SK-N-SH treated with all-trans-retinoic acid at 6 μM for 48 hours (cell line): Measurements from ENCODE around the gene BZW1.

Source experiments
- ATAC-seq: fragments of 200-7000 bp; cut with Tn5 transposase; 3 replicates; pipeline ENCODE4 v1.9.1; 2020; ENCODE audit warnings: mild to moderate bottlenecking, moderate library complexity
- ARNTL ChIP-seq: fragments of 450-650 bp; formaldehyde crosslinking; IDR thresholded peaks from 2 replicates; pipeline ENCODE4 v1.5.0; 2020; ENCODE audit warnings: low read depth, mild to moderate bottlenecking, moderate library complexity, borderline replicate concordance
- BACH2 ChIP-seq: fragments of 250-450 bp; sonication (Bioruptor Pico); IDR thresholded peaks from 2 replicates; pipeline ENCODE4 v1.9.0; 2021; ENCODE audit warnings: mild to moderate bottlenecking, borderline replicate concordance
- CREB5 ChIP-seq: fragments of 250-450 bp; sonication (Bioruptor Pico); IDR thresholded peaks from 2 replicates; pipeline ENCODE4 v1.5.1; 2020; ENCODE audit warnings: low read depth, mild to moderate bottlenecking, moderate library complexity
- CSDC2 ChIP-seq: fragments of 250-450 bp; sonication (Bioruptor Pico); IDR thresholded peaks from 2 replicates; pipeline ENCODE4 v1.5.0; 2020; ENCODE audit warnings: mild to moderate bottlenecking, moderate library complexity
- CSRNP3 ChIP-seq: fragments of 250-450 bp; sonication (Bioruptor Pico); IDR thresholded peaks from 2 replicates; pipeline ENCODE4 v1.5.1; 2021; ENCODE audit warnings: mild to moderate bottlenecking, moderate library complexity
- ESRRG ChIP-seq: fragments of 250-450 bp; sonication (Bioruptor Pico); IDR thresholded peaks from 2 replicates; pipeline ENCODE4 v1.6.1; 2021; ENCODE audit warnings: mild to moderate bottlenecking
- GLIS3 ChIP-seq: fragments of 250-450 bp; sonication (Bioruptor Pico); IDR thresholded peaks from 2 replicates; pipeline ENCODE4 v1.5.0; 2020; ENCODE audit warnings: mild to moderate bottlenecking, moderate library complexity
- ISL1 ChIP-seq: fragments of 250-450 bp; sonication (Bioruptor Pico); IDR thresholded peaks from 2 replicates; pipeline ENCODE4 v2.1.2; 2022; ENCODE audit warnings: mild to moderate bottlenecking, moderate library complexity
- PATZ1 ChIP-seq: fragments of 250-450 bp; sonication (Bioruptor Pico); IDR thresholded peaks from 2 replicates; pipeline ENCODE4 v1.8.0; 2020; ENCODE audit warnings: mild to moderate bottlenecking, moderate library complexity, borderline replicate concordance
- POU6F1 ChIP-seq: fragments of 250-450 bp; sonication (Bioruptor Pico); IDR thresholded peaks from 2 replicates; pipeline ENCODE4 v1.8.0; 2021; ENCODE audit warnings: low read depth, mild to moderate bottlenecking, moderate library complexity, borderline replicate concordance
- PPARA ChIP-seq: fragments of 250-450 bp; sonication (Bioruptor Pico); IDR thresholded peaks from 2 replicates; pipeline ENCODE4 v1.5.0; 2020; ENCODE audit warnings: mild to moderate bottlenecking, borderline replicate concordance
- RARB ChIP-seq: fragments of 250-450 bp; sonication (Bioruptor Pico); IDR thresholded peaks from 2 replicates; pipeline ENCODE4 v1.8.0; 2021; ENCODE audit warnings: mild to moderate bottlenecking, moderate library complexity
- SNAI2 ChIP-seq: fragments of 250-450 bp; sonication (Bioruptor Pico); IDR thresholded peaks from 2 replicates; pipeline ENCODE4 v1.5.0; 2020; ENCODE audit warnings: mild to moderate bottlenecking, moderate library complexity
- TCF4 ChIP-seq: fragments of 250-450 bp; sonication (Bioruptor Pico); IDR thresholded peaks from 2 replicates; pipeline ENCODE4 v1.8.0; 2021; ENCODE audit warnings: mild to moderate bottlenecking, moderate library complexity, borderline replicate concordance
- TOX ChIP-seq: fragments of 250-450 bp; sonication (Bioruptor Pico); IDR thresholded peaks from 2 replicates; pipeline ENCODE4 v1.8.0; 2021; ENCODE audit warnings: mild to moderate bottlenecking, moderate library complexity, borderline replicate concordance
- TSHZ2 ChIP-seq: fragments of 250-450 bp; sonication (Bioruptor Pico); IDR thresholded peaks from 2 replicates; pipeline ENCODE4 v1.5.0; 2020; ENCODE audit warnings: mild to moderate bottlenecking, moderate library complexity
- ZC3H10 ChIP-seq: fragments of 250-450 bp; sonication (Bioruptor Pico); IDR thresholded peaks from 2 replicates; pipeline ENCODE4 v1.5.1; 2021; ENCODE audit warnings: mild to moderate bottlenecking, moderate library complexity
- ZFP3 ChIP-seq: fragments of 250-450 bp; sonication (Bioruptor Pico); IDR thresholded peaks from 2 replicates; pipeline ENCODE4 v1.5.0; 2020; ENCODE audit warnings: mild to moderate bottlenecking, moderate library complexity
- ZFP30 ChIP-seq: fragments of 450-650 bp; formaldehyde crosslinking; IDR thresholded peaks from 2 replicates; pipeline ENCODE4 v1.5.0; 2022; ENCODE audit warnings: mild to moderate bottlenecking, moderate library complexity
- ZNF565 ChIP-seq: fragments of 450-650 bp; formaldehyde crosslinking; conservative IDR thresholded peaks from 2 replicates; pipeline ENCODE4 v1.5.0; 2020; ENCODE audit warnings: low read depth, mild to moderate bottlenecking, moderate library complexity
- ZNF70 ChIP-seq: fragments of 450-650 bp; formaldehyde crosslinking; IDR thresholded peaks from 2 replicates; pipeline ENCODE4 v1.5.0; 2020; ENCODE audit warnings: mild to moderate bottlenecking, moderate library complexity
- ZNF8 ChIP-seq: fragments of 450-650 bp; formaldehyde crosslinking; IDR thresholded peaks from 2 replicates; pipeline ENCODE4 v1.5.0; 2020; ENCODE audit warnings: mild to moderate bottlenecking, moderate library complexity

BZW1 gene

DNA sequence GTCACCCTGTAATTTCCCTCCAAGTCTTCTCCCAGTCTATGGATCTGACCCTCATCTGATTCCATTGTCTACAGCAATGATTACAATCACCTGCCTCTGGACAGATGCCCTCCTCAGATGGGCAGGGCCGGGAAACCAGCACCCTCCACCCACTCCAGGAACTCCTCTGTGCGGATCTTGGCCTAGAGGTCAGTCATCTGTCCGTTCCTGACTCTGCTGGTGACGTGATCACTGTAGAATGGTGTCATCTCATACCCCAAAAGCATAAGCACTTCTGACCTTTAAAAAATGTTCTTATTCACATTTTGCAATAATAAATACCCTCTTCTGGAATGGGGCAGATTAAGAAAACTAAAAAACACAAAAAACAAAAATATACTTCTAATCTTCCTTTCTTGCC lies 29.5 kb upstream of the BZW1 start:
- TF ChIP-seq ARNTL (CRISPR knock-in tag) (no peak), PATZ1 (CRISPR knock-in tag) (no peak), ZNF8 (CRISPR knock-in tag) (no peak), POU6F1 (CRISPR knock-in tag) (no peak), ESRRG (no peak), GLIS3 (CRISPR knock-in tag) (no peak), ZNF565 (CRISPR knock-in tag) (no peak), ZFP30 (no peak), TOX (CRISPR knock-in tag) (no peak)
- no peak for ATAC-seq

DNA sequence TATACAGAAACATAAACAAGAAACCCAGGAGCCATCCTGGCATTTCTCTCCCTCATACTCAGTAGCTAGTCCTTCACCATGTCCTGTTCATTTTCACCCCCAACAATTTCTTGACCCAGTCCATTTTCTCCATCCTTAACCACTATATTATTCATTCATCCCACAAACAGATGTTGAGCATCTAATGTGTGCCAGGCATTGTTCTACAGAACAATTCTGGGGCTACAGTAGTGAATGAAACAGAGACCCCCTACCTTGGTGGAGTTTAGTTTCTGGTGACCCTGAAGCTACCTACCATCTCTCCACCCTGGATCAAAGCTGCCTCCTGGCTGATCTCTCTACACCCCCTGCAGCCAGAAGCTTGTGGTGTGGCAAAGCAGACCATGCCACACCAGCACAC lies 27.5 kb upstream of the BZW1 start:
- ATAC-seq, result no peak
- no peak for TF ChIP-seq TOX (CRISPR knock-in tag)
- no peak for TF ChIP-seq ZNF565 (CRISPR knock-in tag)
- no peak for TF ChIP-seq RARB (CRISPR knock-in tag)
- no peak for TF ChIP-seq ZC3H10
- no peak for TF ChIP-seq PATZ1 (CRISPR knock-in tag)
- no peak for TF ChIP-seq ZFP3 (CRISPR knock-in tag)

DNA sequence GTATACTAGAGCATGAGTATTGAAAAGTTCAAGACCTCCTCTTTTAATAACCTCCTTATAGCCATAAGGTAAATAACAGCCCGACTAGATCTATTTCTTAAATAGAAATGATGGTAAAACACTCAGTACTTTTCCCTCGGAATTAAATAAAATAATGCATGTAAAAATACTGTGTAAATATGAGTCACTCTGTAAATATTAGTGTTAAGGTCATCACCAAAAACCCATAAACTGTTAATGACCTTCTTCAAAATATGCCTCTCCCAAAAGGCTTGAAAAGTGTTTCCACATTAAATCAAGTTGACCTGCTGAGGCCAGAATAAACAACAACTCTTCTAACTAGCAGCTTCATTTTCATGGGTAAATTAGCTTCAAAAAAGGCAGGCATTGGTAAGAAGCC lies 25.3 kb upstream of the BZW1 start:
- TF ChIP-seq POU6F1 (CRISPR knock-in tag), result no peak
- no peak for TF ChIP-seq ISL1 (CRISPR knock-in tag)
- TF ChIP-seq CSRNP3 (CRISPR knock-in tag), result no peak
- no peak for TF ChIP-seq CREB5 (CRISPR knock-in tag)
- TF ChIP-seq BACH2 (CRISPR knock-in tag), result no peak
- no peak for TF ChIP-seq ZFP30
- no peak for TF ChIP-seq ZNF565 (CRISPR knock-in tag)
- TF ChIP-seq GLIS3 (CRISPR knock-in tag), result no peak
- TF ChIP-seq TOX (CRISPR knock-in tag), result no peak
- no peak for TF ChIP-seq ZNF70 (CRISPR knock-in tag)
- TF ChIP-seq TCF4, result no peak
- no peak for TF ChIP-seq CSDC2 (CRISPR knock-in tag)
- no peak for TF ChIP-seq ZC3H10
- TF ChIP-seq ESRRG, result no peak
- TF ChIP-seq ZNF8 (CRISPR knock-in tag), result no peak
- no peak for TF ChIP-seq PPARA
- no peak for TF ChIP-seq SNAI2
- TF ChIP-seq TSHZ2 (CRISPR knock-in tag), result no peak
- no peak; the same call in 2 of the 3 replicates for ATAC-seq
